Stimulated activated CD4-positive, alpha-beta T cell treated with anti-CD3 and anti-CD28 coated beads, Interleukin-2, amount 100 ng/mL, for 48 hours (primary cell): ENCODE results near the gene C1orf232.

Source experiments
- DNase-seq, 2 donors: peaks; one replicate each; pipeline ENCODE4 v3.0.0-alpha.2; 2020

Gene C1orf232

GRCh38 chr1:26156285-26157038 is 12.3 kb downstream of the C1orf232 start:
- no peak for DNase-seq

GRCh38 chr1:26155370-26156284 is 13.1 kb downstream of the C1orf232 start:
- DNase-seq, result no peak

- DNase-seq, result no peak
Measured at GRCh38 chr1:26154750-26155149, 14.0 kb downstream of the C1orf232 start.

- no peak for DNase-seq
Measured at GRCh38 chr1:26153966-26154532, 14.7 kb downstream of the C1orf232 start.

- DNase-seq, result no peak
Measured at GRCh38 chr1:26148887-26149286, 19.9 kb downstream of the C1orf232 start.

GRCh38 chr1:26145960-26146294 is 22.8 kb downstream of the C1orf232 start:
- DNase-seq, result no peak

GRCh38 chr1:26145041-26145959 is 23.5 kb downstream of the C1orf232 start:
- peak; percentile 66 to 75 for DNase-seq

GRCh38 chr1:26142159-26142558 is 26.6 kb downstream of the C1orf232 start:
- no peak for DNase-seq

GRCh38 chr1:26138974-26139558 is 29.7 kb downstream of the C1orf232 start:
- no peak for DNase-seq

- no peak for DNase-seq
Measured at GRCh38 chr1:26134466-26134865, 34.3 kb downstream of the C1orf232 start.

- DNase-seq, result no peak
Measured at GRCh38 chr1:26132834-26133167, 36.0 kb downstream of the C1orf232 start.

GRCh38 chr1:26132128-26132833 is 36.5 kb downstream of the C1orf232 start:
- no peak for DNase-seq

- DNase-seq, result no peak
Measured at GRCh38 chr1:26130695-26131094, 38.1 kb downstream of the C1orf232 start.

- DNase-seq, result no peak
Measured at GRCh38 chr1:26129778-26130177, 39.0 kb downstream of the C1orf232 start.

- no peak for DNase-seq
Measured at GRCh38 chr1:26127235-26128163, 41.3 kb downstream of the C1orf232 start.

- DNase-seq, result no peak
Measured at GRCh38 chr1:26126321-26127084, 42.3 kb downstream of the C1orf232 start.

- no peak for DNase-seq
Measured at GRCh38 chr1:26125946-26126320, 42.8 kb downstream of the C1orf232 start.

GRCh38 chr1:26125382-26125781 is 43.4 kb downstream of the C1orf232 start:
- DNase-seq, result no peak

- DNase-seq, result no peak
Measured at GRCh38 chr1:26124418-26125331, 44.1 kb downstream of the C1orf232 start.
